ENCODE data around the gene ELP2. TPM values are rescaled to one million over a fixed set of nuclear protein-coding genes. Genes with fewer than 3 reads are reported as not detected.
"Not testable (repeated sequence)": the region's sequence is repeated elsewhere in the genome, so short reads cannot be mapped to it uniquely, and the experiment has no call there.

The ELP2 gene
- polyA plus RNA-seq, 1 donor (not counting 4 experiments of a cell fraction or from before 2014, with no cell fraction given): 74.6 TPM

GRCh38 chr18:36114251-36114650, 15.4 kb upstream of the ELP2 start:
- Histone ChIP-seq H3K27ac (ENCODE audit: control insufficient read depth, insufficient read depth, low read length) (no peak overlapping the region), H3K9me1 (ENCODE audit: control insufficient read depth, extremely low read depth, insufficient read depth, low read length) (no peaks in the 10 kb centered on the region), H4K20me1 (ENCODE audit: control insufficient read depth, extremely low read depth, insufficient read depth, low read length) (no peaks in the 10 kb centered on the region), H3K4me2 (ENCODE audit: control insufficient read depth, extremely low read depth, insufficient read depth, low read depth, low read length) (no peak overlapping the region), H3K27me3 (ENCODE audit: control insufficient read depth, extremely low read depth, insufficient read depth, low read length) (no peaks in the 10 kb centered on the region), H3K9ac (ENCODE audit: control insufficient read depth, extremely low read depth, insufficient read depth, low read length) (no peak overlapping the region), H3K36me3 (ENCODE audit: control insufficient read depth in 2 of 2, extremely low read depth in 1 of 2, insufficient read depth in 2 of 2, low read length in 2 of 2) (peaks cover 10 to 17% of the 10 kb centered on the region in 2 experiments), H2AFZ (ENCODE audit: control insufficient read depth, low read length) (no peak overlapping the region), H3K4me3 (ENCODE audit: control insufficient read depth in 2 of 3, extremely low read depth in 1 of 3, insufficient read depth in 2 of 3, low read depth in 1 of 3, low read length in 3 of 3) (no peak overlapping the region), H3K4me1 (ENCODE audit: control insufficient read depth, extremely low read depth, insufficient read depth, low read length) (no peaks in the 10 kb centered on the region), H3K9me3 (ENCODE audit: control insufficient read depth, low read depth, low read length) (no peaks in the 10 kb centered on the region), H3K79me2 (ENCODE audit: control insufficient read depth, insufficient read depth, low read length) (no peaks in the 10 kb centered on the region)
- FAIRE-seq (no peak), DNase-seq (ENCODE audit: low read depth, low spot score) (no peak)
- dilution Hi-C loops (cut with MboI; ENCODE audit: extremely low pct_ligation_motif_present, low sequenced_read_pairs): no loop called here
- no peak for TF ChIP-seq EZH2 (IDR thresholded peaks at IDR 0.05; ENCODE audit: low read length)
- TF ChIP-seq, protein P1, sequence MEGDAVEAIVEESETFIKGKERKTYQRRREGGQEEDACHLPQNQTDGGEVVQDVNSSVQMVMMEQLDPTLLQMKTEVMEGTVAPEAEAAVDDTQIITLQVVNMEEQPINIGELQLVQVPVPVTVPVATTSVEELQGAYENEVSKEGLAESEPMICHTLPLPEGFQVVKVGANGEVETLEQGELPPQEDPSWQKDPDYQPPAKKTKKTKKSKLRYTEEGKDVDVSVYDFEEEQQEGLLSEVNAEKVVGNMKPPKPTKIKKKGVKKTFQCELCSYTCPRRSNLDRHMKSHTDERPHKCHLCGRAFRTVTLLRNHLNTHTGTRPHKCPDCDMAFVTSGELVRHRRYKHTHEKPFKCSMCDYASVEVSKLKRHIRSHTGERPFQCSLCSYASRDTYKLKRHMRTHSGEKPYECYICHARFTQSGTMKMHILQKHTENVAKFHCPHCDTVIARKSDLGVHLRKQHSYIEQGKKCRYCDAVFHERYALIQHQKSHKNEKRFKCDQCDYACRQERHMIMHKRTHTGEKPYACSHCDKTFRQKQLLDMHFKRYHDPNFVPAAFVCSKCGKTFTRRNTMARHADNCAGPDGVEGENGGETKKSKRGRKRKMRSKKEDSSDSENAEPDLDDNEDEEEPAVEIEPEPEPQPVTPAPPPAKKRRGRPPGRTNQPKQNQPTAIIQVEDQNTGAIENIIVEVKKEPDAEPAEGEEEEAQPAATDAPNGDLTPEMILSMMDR (optimal IDR thresholded peaks at IDR 0.05 in 1 of 3, IDR thresholded peaks at IDR 0.05 in 1 of 3, conservative IDR thresholded peaks at IDR 0.05 in 1 of 3; ENCODE audit: extremely low read depth in 1 of 3, insufficient read depth in 2 of 3, low read length in 3 of 3): no peak

DNA sequence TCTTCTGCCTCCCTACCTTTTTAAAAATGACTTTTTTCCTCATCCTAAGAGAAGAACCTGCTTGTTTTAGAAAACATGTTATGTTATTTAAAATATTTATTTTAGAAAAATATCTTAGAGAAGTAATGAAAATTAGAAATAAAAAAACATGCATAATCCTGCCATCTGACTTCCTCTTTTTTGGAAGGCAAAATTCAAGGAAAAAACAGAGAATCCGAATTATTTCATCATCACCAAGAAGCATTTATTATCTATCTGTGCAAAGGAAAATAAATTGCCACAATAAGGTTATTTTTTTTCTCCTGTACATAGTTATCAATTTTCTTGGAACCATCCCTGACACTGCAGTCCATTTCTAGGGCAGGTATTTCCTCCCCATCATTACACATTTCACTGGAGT, 15.0 kb upstream of the ELP2 start:
- dilution Hi-C loops (cut with MboI; ENCODE audit: extremely low pct_ligation_motif_present, low sequenced_read_pairs): no loop called here
- Histone ChIP-seq H3K9me1 (ENCODE audit: control insufficient read depth, extremely low read depth, insufficient read depth, low read length) (no peaks in the 10 kb centered on the region), H3K27me3 (ENCODE audit: control insufficient read depth, extremely low read depth, insufficient read depth, low read length) (no peaks in the 10 kb centered on the region), H4K20me1 (ENCODE audit: control insufficient read depth, extremely low read depth, insufficient read depth, low read length) (no peaks in the 10 kb centered on the region), H3K36me3 (ENCODE audit: control insufficient read depth in 2 of 2, extremely low read depth in 1 of 2, insufficient read depth in 2 of 2, low read length in 2 of 2) (peaks cover 10 to 17% of the 10 kb centered on the region in 2 experiments), H3K4me2 (ENCODE audit: control insufficient read depth, extremely low read depth, insufficient read depth, low read depth, low read length) (no peak overlapping the region), H3K4me3 (ENCODE audit: control insufficient read depth in 2 of 3, extremely low read depth in 1 of 3, insufficient read depth in 2 of 3, low read depth in 1 of 3, low read length in 3 of 3) (no peak overlapping the region), H3K4me1 (ENCODE audit: control insufficient read depth, extremely low read depth, insufficient read depth, low read length) (no peaks in the 10 kb centered on the region), H3K27ac (ENCODE audit: control insufficient read depth, insufficient read depth, low read length) (no peak overlapping the region), H3K9me3 (ENCODE audit: control insufficient read depth, low read depth, low read length) (no peaks in the 10 kb centered on the region), H3K9ac (ENCODE audit: control insufficient read depth, extremely low read depth, insufficient read depth, low read length) (no peak overlapping the region), H2AFZ (ENCODE audit: control insufficient read depth, low read length) (no peak overlapping the region), H3K79me2 (ENCODE audit: control insufficient read depth, insufficient read depth, low read length) (no peaks in the 10 kb centered on the region)
- FAIRE-seq: no peak
- TF ChIP-seq EZH2 (IDR thresholded peaks at IDR 0.05; ENCODE audit: low read length): no peak
- TF ChIP-seq, protein P1 (optimal IDR thresholded peaks at IDR 0.05 in 1 of 3, IDR thresholded peaks at IDR 0.05 in 1 of 3, conservative IDR thresholded peaks at IDR 0.05 in 1 of 3; ENCODE audit: extremely low read depth in 1 of 3, insufficient read depth in 2 of 3, low read length in 3 of 3): no peak
- DNase-seq (ENCODE audit: low read depth, low spot score): no peak

- H3K9me1 ChIP-seq (ENCODE audit: control insufficient read depth, extremely low read depth, insufficient read depth, low read length); H3K27me3 ChIP-seq (ENCODE audit: control insufficient read depth, extremely low read depth, insufficient read depth, low read length); H3K9ac ChIP-seq (ENCODE audit: control insufficient read depth, extremely low read depth, insufficient read depth, low read length); H3K4me3 ChIP-seq (ENCODE audit: control insufficient read depth in 2 of 3, extremely low read depth in 1 of 3, insufficient read depth in 2 of 3, low read depth in 1 of 3, low read length in 3 of 3); FAIRE-seq; dilution Hi-C loops (cut with MboI; ENCODE audit: extremely low pct_ligation_motif_present, low sequenced_read_pairs); H3K79me2 ChIP-seq (ENCODE audit: control insufficient read depth, insufficient read depth, low read length); H3K9me3 ChIP-seq (ENCODE audit: control insufficient read depth, low read depth, low read length); H2AFZ ChIP-seq (ENCODE audit: control insufficient read depth, low read length); H3K27ac ChIP-seq (ENCODE audit: control insufficient read depth, insufficient read depth, low read length); H4K20me1 ChIP-seq (ENCODE audit: control insufficient read depth, extremely low read depth, insufficient read depth, low read length); DNase-seq (ENCODE audit: low read depth, low spot score); H3K4me2 ChIP-seq (ENCODE audit: control insufficient read depth, extremely low read depth, insufficient read depth, low read depth, low read length); H3K4me1 ChIP-seq (ENCODE audit: control insufficient read depth, extremely low read depth, insufficient read depth, low read length): not testable (repeated sequence)
- peaks cover 14 to 18% of the 10 kb centered on the region in 2 experiments for H3K36me3 ChIP-seq (ENCODE audit: control insufficient read depth in 2 of 2, extremely low read depth in 1 of 2, insufficient read depth in 2 of 2, low read length in 2 of 2)
Observed at GRCh38 chr18:36116771-36117170, 12.9 kb upstream of the ELP2 start.
